HUES48 (cell line): ENCODE measurements around the gene VMP1.

Experiments used
- H3K27ac ChIP-seq: one replicate; pipeline ENCODE4 v1.7.0; 2013; ENCODE audit warnings: low read depth, low read length, inconsistent platforms
- H3K27me3 ChIP-seq: 2 replicates; pipeline ENCODE4 v1.6.1; 2013; ENCODE audit warnings: mild to moderate bottlenecking, low read length; ENCODE audit not compliant: control insufficient read depth, insufficient read depth
- H3K36me3 ChIP-seq: 2 replicates; pipeline ENCODE4 v1.6.1; 2013; ENCODE audit warnings: low read length; ENCODE audit not compliant: control insufficient read depth, insufficient read depth
- H3K4me1 ChIP-seq: 2 replicates; pipeline ENCODE4 v1.6.1; 2013; ENCODE audit warnings: mild to moderate bottlenecking, low read length; ENCODE audit not compliant: control insufficient read depth, insufficient read depth
- H3K4me3 ChIP-seq: 2 replicates; pipeline ENCODE4 v1.5.1; 2013; ENCODE audit warnings: mild to moderate bottlenecking, low read depth, low read length
- H3K9ac ChIP-seq: 2 replicates; pipeline ENCODE4 v1.6.1; 2013; ENCODE audit warnings: mild to moderate bottlenecking, low read depth, low read length, moderate library complexity
- H3K9me3 ChIP-seq: 2 replicates; pipeline ENCODE4 v1.6.1; 2013; ENCODE audit warnings: low read length; ENCODE audit not compliant: control insufficient read depth, insufficient read depth

VMP1 gene

GRCh38 chr17:59762049-59762823 is 54.8 kb downstream of the VMP1 start:
- Histone ChIP-seq H3K9me3 (no peaks in the 10 kb centered on the region), H3K9ac (no peak overlapping the region), H3K27me3 (no peaks in the 10 kb centered on the region), H3K4me1 (peaks cover 10% of the 10 kb centered on the region), H3K36me3 (peaks cover 12% of the 10 kb centered on the region), H3K27ac (peak overlapping the region; percentile 75), H3K4me3 (no peak overlapping the region; the same call in 1 of the 2 replicates)

DNA sequence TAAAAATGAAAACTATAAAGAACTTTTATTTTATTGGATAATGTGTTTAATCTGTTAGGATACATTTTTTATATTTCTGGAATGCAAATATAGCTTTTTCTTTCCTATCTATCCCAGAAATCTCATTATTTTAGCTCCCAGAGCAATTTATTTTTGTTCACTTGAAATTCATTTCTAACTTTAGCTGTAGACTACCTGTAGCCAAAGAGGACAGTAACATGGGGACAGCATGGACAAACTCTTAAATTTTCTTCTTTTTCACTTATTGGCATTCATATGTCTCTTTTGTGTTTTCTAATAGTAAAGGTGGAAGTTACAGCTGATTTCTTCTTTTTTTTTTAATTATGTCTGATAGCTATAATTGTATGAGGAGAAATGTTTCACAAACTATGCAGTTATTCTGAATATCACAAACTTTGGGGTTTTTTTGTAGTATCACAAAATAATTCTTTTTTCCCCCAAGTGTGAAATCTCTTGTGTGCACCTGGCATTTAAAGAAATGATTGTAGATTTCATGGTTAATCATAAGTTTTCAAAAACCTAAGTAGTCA is 55.4 kb downstream of the VMP1 start:
- no peak overlapping the region for H3K4me3 ChIP-seq
- H3K27me3 ChIP-seq: no peaks in the 10 kb centered on the region
- H3K9ac ChIP-seq: no peak overlapping the region
- H3K36me3 ChIP-seq: peaks cover 11% of the 10 kb centered on the region
- H3K4me1 ChIP-seq: peaks cover 10% of the 10 kb centered on the region
- H3K27ac ChIP-seq: no peak overlapping the region
- no peaks in the 10 kb centered on the region for H3K9me3 ChIP-seq

GRCh38 chr17:59763861-59764260 is 56.4 kb downstream of the VMP1 start:
- Histone ChIP-seq H3K4me1 (peaks cover 10% of the 10 kb centered on the region), H3K27ac (no peak overlapping the region), H3K9ac (no peak overlapping the region), H3K36me3 (peaks cover 8% of the 10 kb centered on the region), H3K27me3 (no peaks in the 10 kb centered on the region), H3K9me3 (no peaks in the 10 kb centered on the region), H3K4me3 (no peak overlapping the region)

DNA sequence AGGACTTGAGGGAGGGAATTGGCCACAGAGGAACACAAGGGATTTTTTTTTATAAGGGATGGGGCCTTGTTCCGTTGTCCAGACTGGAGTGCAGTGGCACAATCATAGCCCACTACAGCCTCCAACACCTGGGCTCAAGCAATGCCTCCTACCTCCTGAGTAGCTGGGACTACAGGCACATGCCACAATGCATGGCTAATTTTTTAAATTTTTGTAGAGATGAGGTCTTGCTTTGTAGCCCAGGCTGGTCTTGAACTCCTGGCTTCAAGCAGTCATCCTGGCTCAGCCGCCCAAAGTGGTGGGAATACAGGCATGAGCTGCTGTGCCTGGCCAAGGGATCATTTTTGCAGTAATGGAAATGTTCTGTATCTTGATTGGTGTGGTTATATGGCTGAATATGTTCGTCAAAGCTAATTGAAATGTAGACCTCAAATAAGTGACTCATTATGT is 56.9 kb downstream of the VMP1 start:
- Histone ChIP-seq H3K9ac (no peak overlapping the region), H3K4me1 (peaks cover 11% of the 10 kb centered on the region), H3K4me3 (no peak overlapping the region), H3K27me3 (no peaks in the 10 kb centered on the region), H3K36me3 (peaks cover 8% of the 10 kb centered on the region), H3K9me3 (no peaks in the 10 kb centered on the region), H3K27ac (no peak overlapping the region)

DNA sequence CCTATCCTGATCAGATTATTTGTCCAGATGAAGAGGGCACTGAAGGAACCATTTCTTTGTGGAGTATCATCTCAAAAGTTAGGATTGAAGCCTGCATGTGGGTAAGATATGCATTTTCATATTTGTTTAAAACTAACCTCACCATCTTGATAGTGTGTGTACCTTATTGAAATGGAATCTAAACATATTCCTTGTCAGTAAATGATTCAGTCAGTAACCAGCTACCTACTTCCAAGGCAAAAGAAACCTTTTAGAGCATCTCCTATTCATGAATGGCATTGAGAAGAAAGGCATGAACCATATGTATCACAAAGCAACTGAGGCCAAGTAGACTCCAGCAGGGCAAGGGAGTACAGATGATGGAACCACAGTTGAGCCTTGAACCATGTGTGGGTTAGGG is 57.6 kb downstream of the VMP1 start:
- H3K9ac ChIP-seq: no peak overlapping the region
- no peak overlapping the region for H3K4me3 ChIP-seq
- no peak overlapping the region for H3K27ac ChIP-seq
- H3K4me1 ChIP-seq: peaks cover 15% of the 10 kb centered on the region
- H3K27me3 ChIP-seq: no peaks in the 10 kb centered on the region
- peaks cover 8% of the 10 kb centered on the region for H3K36me3 ChIP-seq
- H3K9me3 ChIP-seq: no peaks in the 10 kb centered on the region

- H3K4me3 ChIP-seq: no peak overlapping the region
- H3K36me3 ChIP-seq: peaks cover 8% of the 10 kb centered on the region
- H3K9ac ChIP-seq: no peak overlapping the region
- H3K4me1 ChIP-seq: peaks cover 12% of the 10 kb centered on the region
- H3K27me3 ChIP-seq: no peaks in the 10 kb centered on the region
- no peak overlapping the region for H3K27ac ChIP-seq
- no peaks in the 10 kb centered on the region for H3K9me3 ChIP-seq
These were observed 59.0 kb downstream of the VMP1 start for GRCh38 chr17:59766491-59766890.

- H3K27ac ChIP-seq: no peak overlapping the region
- H3K9ac ChIP-seq: no peak overlapping the region
- H3K4me1 ChIP-seq: peaks cover 6% of the 10 kb centered on the region; the same call in 1 of the 2 replicates
- H3K36me3 ChIP-seq: peaks cover 8% of the 10 kb centered on the region
- H3K4me3 ChIP-seq: no peak overlapping the region
- H3K9me3 ChIP-seq: no peaks in the 10 kb centered on the region
- H3K27me3 ChIP-seq: no peaks in the 10 kb centered on the region
These were observed 59.7 kb downstream of the VMP1 start for GRCh38 chr17:59767176-59767575.

DNA sequence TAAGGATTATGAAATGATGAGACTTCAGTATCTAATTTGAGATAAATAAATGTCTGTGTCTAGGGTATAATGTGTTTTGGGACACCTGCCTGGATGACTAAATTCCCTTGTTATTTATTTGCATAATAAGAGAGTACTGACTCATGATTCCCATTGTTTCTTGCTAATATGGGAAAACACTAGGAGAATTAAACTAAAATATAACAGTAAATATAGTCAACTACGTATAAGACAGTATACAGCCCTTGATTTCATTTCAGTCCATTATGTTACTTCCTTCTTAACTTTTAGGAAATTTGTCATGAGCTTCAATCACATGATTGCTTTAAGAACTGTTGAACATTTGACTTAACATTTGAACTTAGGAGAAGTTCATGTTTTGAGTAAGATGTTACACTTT is 62.4 kb downstream of the VMP1 start:
- Histone ChIP-seq H3K27me3 (no peaks in the 10 kb centered on the region), H3K27ac (peak overlapping the region; percentile 80), H3K9me3 (no peaks in the 10 kb centered on the region), H3K36me3 (peaks cover 16% of the 10 kb centered on the region), H3K4me3 (no peak overlapping the region; the same call in 1 of the 2 replicates), H3K9ac (no peak overlapping the region), H3K4me1 (peaks cover 5% of the 10 kb centered on the region; the same call in 1 of the 2 replicates)

DNA sequence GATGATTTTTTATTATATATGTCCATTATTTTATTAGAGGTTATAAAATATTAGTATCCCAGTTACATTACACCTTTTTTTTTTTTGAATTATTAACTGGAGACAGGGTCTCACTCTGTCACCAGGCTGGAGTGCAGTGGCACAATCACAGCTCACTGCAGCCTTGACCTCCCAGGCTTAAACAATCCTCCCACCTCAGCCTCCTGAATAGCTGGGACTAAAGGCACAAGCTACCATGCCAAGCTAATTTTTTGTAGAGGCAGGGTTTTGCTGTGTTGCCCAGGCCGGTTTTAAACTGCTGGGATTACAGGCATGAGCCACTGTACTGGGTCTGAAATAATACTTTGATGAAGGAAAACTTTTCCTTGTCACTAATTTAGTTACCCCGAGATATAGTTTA is 63.6 kb downstream of the VMP1 start:
- H3K27me3 ChIP-seq: no peaks in the 10 kb centered on the region
- no peak overlapping the region for H3K9ac ChIP-seq
- H3K9me3 ChIP-seq: no peaks in the 10 kb centered on the region
- H3K4me3 ChIP-seq: no peak overlapping the region
- H3K27ac ChIP-seq: no peak overlapping the region
- H3K36me3 ChIP-seq: peaks cover 15% of the 10 kb centered on the region
- H3K4me1 ChIP-seq: peaks cover 5% of the 10 kb centered on the region; the same call in 1 of the 2 replicates

DNA sequence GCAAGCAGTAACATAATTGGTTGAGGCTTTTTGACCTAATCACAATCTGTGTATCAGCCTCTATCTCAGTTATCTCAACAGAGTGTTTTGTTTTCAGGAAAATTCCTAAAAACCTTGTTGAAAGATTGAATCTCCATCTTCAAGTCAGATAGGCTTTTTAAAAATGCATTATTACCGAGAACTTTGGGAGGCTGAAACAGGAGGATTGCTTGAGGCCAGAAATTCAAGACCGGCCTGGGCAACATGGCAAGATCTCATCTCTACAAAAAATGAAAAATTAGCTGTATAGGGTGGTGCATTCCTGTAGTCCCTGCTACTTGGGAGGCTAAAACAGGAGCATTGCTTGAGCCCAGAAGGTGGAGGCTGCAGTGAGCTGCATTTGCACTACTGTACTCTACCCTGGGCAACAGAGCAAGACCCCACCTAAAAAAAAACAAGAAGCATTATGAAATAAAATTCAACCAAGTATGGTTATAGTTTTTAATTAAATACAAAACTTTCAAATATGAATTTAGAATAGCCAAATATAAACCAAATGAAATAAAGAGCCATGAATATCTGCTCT is 68.4 kb downstream of the VMP1 start:
- no peaks in the 10 kb centered on the region for H3K27me3 ChIP-seq
- no peak overlapping the region for H3K9ac ChIP-seq
- H3K4me3 ChIP-seq: no peak overlapping the region
- no peaks in the 10 kb centered on the region for H3K9me3 ChIP-seq
- H3K27ac ChIP-seq: no peak overlapping the region
- peaks cover 31% of the 10 kb centered on the region for H3K36me3 ChIP-seq
- no peaks in the 10 kb centered on the region for H3K4me1 ChIP-seq

- Histone ChIP-seq H3K9ac (no peak overlapping the region), H3K27me3 (no peaks in the 10 kb centered on the region), H3K9me3 (no peaks in the 10 kb centered on the region), H3K36me3 (peaks cover 31% of the 10 kb centered on the region), H3K4me1 (no peaks in the 10 kb centered on the region), H3K27ac (no peak overlapping the region), H3K4me3 (no peak overlapping the region)
These were observed 69.1 kb downstream of the VMP1 start for GRCh38 chr17:59776577-59776976.
